IPS-20b (cell line): ENCODE measurements around the gene NXNL2.
A peak's percentile ranks its signal among the peaks of the same experiment; 100 is the strongest.

Experiments used
- H3K27ac ChIP-seq: one replicate; pipeline ENCODE4 v1.5.1; 2013; ENCODE audit warnings: low read length
- H3K27me3 ChIP-seq: 2 replicates; pipeline ENCODE4 v1.6.1; 2013; ENCODE audit warnings: mild to moderate bottlenecking, low read length, inconsistent platforms; ENCODE audit not compliant: insufficient read depth
- H3K36me3 ChIP-seq: 2 replicates; pipeline ENCODE4 v1.6.1; 2013; ENCODE audit warnings: low read depth, mild to moderate bottlenecking, inconsistent platforms, low read length, moderate library complexity; ENCODE audit not compliant: insufficient read depth
- H3K4me1 ChIP-seq: 2 replicates; pipeline ENCODE4 v1.6.1; 2013; ENCODE audit warnings: mild to moderate bottlenecking, control low read depth, inconsistent platforms, low read length, moderate library complexity; ENCODE audit not compliant: insufficient read depth
- H3K4me3 ChIP-seq: 2 replicates; pipeline ENCODE4 v1.5.1; 2013; ENCODE audit warnings: mild to moderate bottlenecking, low read length, inconsistent platforms
- H3K9ac ChIP-seq: 2 replicates; pipeline ENCODE4 v1.6.1; 2013; ENCODE audit warnings: low read depth, mild to moderate bottlenecking, inconsistent platforms, low read length, moderate library complexity
- H3K9me3 ChIP-seq: 2 replicates; pipeline ENCODE4 v1.6.1; 2013; ENCODE audit warnings: mild to moderate bottlenecking, low read depth, low read length, inconsistent platforms; ENCODE audit not compliant: insufficient read depth

NXNL2 gene

DNA sequence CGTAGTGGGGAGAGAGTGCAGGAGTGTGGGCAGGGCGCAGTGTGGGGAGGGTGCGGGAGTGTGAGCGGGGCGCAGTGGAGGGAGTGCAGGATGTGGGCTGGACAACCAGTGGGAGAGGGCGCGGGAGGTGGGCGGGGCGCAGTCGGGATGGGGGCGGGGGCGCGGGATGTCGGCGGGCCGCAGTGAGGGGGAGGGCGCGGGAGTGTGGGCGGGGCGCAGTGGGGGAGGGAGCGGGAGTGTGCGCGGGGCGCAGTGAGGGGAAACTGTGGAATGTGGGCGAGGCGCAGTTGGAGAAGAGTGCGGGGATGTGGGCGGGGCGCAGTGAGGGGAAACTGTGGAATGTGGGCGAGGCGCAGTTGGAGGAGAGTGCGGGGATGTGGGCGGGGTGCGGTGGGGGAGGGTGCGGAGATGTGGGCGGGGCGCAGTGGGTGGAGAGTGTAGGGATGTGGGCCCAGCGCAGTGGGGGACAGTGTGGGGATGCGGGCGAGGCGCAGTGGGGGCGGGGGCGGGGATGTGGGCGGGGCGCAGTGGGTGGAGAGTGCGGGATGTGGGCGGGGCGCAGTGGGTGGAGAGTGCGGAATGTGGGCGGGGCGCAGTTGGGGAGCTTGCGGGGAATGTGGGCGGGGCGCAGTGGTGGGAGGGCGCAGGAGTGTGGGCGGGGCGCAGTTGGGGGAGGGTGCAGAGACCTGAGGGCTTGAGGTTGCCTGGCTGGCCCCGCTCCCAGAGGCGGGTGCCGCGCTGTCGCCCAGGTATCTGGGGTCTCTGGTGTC is at the start of gene NXNL2:
Gene NXNL2 (plus strand): TSS at position 723 of the 770 bp plus-strand sequence. CDS start 257 bp downstream, outside the sequence.
- no peaks in the 10 kb centered on the region for H3K9me3 ChIP-seq
- peaks cover 11% of the 10 kb centered on the region for H3K4me1 ChIP-seq
- no peak within 1 kb of the TSS; the same call in 1 of the 2 replicates for H3K9ac ChIP-seq
- H3K27ac ChIP-seq = no peak within 1 kb of the TSS
- H3K36me3 ChIP-seq = no peaks in the 10 kb centered on the region
- H3K4me3 ChIP-seq = peak within 1 kb of the TSS; percentile 77
- H3K27me3 ChIP-seq = peaks cover 56% of the 10 kb centered on the region

DNA sequence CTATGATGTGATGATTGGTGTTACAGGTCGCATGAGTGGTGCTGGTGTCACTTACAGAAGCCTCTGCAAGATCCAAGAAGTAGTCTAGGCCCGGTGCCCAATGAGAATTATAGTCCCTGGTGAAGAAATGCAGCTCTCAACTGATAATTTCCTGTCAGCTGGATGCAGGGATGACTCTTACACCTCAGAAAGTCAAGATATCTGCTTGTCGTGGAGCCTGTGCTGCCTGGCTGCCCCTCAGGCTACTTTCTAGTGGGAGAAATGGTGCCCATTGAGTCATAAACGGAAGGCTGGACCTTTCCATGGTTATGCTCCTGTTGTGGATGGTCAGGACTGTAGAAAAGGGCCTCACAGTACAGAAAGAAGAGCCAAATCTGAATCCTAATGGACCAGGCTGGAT is 46.8 kb upstream of the NXNL2 start:
- Histone ChIP-seq H3K9me3 (no peaks in the 10 kb centered on the region), H3K36me3 (peaks cover 8% of the 10 kb centered on the region), H3K4me3 (no peak overlapping the region), H3K27ac (no peak overlapping the region), H3K4me1 (no peaks in the 10 kb centered on the region), H3K9ac (no peak overlapping the region), H3K27me3 (no peaks in the 10 kb centered on the region)

DNA sequence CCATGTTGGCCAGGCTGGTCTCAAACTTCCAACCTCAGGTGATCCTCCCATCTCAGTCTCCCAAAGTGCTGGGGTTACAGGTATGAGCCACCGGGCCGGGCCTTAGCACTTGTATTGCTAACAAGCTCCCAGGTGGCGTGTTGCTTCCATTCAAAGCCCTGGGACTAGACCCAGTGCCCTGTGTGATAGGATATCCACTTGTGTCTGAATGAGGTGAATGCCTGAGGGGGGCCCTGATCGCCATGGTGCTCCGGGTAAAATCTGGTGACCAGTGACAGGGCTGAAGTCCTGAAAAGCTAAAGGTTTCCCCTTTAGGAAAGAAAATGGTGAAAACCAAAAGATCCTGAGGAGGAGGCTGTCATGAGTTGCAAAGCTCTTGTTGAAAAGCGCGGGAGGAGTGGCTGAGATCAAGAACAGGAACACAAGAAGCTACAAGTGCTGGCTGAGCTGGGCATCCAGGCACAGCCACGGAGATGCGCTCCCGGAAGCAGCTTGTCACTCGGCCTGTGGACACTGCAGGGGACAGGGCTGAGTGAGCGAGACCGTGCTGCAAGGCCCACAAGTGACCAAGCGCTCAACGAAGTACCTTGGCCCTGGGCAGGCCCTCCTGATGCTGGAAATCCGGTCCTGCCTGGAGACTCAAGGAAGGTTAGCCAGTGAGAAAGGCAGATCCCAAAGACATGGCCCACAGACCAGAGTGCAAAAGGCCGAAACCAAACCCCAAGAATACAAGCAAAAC is 39.8 kb upstream of the NXNL2 start:
- Histone ChIP-seq H3K36me3 (no peaks in the 10 kb centered on the region), H3K27ac (no peak overlapping the region), H3K9ac (no peak overlapping the region), H3K4me3 (no peak overlapping the region), H3K4me1 (no peaks in the 10 kb centered on the region; the same call in 1 of the 2 replicates), H3K27me3 (no peaks in the 10 kb centered on the region), H3K9me3 (no peaks in the 10 kb centered on the region)

DNA sequence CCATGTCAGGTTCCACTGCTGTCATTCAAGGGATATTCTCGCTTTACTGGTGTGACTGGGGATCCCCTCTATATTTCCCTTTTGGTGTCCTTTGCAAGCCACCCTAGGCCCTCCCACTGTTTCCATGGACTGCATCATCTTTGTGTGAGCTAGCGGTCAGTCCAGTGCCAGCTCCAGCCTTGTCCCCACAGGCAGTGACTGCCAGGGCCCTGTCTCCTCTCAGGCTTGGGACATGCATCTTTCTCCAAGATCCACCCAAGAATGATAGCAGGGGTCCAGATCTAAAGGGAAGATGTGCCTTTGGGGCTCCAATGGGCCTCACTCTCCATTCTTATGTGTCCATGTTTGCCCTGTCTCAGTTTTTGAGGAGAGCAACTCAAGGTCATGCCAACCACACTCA is 37.8 kb upstream of the NXNL2 start:
- H3K9me3 ChIP-seq = no peaks in the 10 kb centered on the region
- H3K4me3 ChIP-seq = no peak overlapping the region
- H3K36me3 ChIP-seq = no peaks in the 10 kb centered on the region
- H3K27me3 ChIP-seq = no peaks in the 10 kb centered on the region
- H3K4me1 ChIP-seq = no peaks in the 10 kb centered on the region; the same call in 1 of the 2 replicates
- no peak overlapping the region for H3K9ac ChIP-seq
- H3K27ac ChIP-seq = no peak overlapping the region

DNA sequence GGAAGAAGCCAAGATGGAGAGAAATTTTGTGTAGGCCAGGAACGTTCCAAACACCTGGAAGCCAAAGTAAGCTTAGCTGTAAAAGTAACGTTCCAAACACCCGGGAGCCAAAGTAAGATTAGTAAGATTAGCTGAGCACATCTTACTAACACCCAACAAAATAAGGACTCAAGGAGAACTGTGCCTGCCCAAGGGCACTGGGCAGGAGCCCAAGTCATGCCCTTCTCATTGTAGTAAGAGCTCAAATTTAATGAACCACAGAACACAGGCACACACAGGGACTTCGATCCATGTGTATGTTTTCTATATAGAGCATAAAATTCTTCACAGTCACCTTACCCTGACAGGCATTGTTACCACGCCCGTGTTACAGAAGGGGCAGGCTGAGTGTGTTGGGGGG is 36.1 kb upstream of the NXNL2 start:
- no peak overlapping the region for H3K9ac ChIP-seq
- H3K9me3 ChIP-seq = no peaks in the 10 kb centered on the region
- no peaks in the 10 kb centered on the region for H3K36me3 ChIP-seq
- H3K4me1 ChIP-seq = peaks cover 3% of the 10 kb centered on the region; the same call in 1 of the 2 replicates
- H3K4me3 ChIP-seq = no peak overlapping the region
- H3K27me3 ChIP-seq = no peaks in the 10 kb centered on the region
- no peak overlapping the region for H3K27ac ChIP-seq

DNA sequence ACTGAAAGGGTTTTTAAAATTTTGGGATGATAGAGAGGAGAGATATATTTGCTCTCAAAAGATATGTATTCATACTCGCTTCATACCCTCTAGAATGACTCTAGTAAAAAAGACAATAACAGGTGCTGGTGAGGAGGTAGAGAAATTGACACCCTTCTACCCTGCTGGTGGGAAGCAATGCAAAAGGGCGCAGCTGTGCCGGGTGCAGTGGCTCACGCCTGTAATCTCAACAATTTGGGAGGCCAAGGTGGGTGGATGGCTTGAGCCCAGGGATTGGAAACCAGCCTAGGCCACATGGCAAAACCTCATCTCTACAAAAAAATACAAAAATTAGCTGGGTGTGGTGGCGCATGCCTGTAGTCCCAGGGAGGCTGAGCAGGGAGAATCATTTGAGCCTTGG is 33.9 kb upstream of the NXNL2 start:
- H3K9me3 ChIP-seq = no peaks in the 10 kb centered on the region

DNA sequence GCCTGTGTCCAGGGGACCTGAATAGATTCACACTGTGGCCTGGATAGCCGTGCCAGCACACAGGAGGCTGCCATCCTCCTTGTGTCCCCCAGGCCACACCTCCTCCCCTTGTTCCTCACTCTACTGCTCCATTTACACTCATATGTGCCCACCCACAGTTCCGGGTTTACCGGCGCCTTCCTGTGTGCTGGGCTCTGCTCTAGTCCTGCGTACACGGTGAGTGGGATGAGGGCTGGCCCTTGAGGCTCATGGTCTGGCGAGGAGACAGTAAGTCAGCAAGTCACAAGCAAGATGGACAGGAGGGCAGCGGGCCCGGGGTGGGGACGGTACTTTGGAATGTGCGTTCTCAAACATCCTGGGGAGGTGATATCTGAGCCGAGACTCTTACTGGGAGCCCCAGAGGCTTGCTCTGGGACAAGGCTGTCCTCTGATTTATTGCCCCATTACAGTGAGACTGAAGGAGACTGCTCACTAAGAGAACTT is 32.4 kb upstream of the NXNL2 start:
- peaks cover 3% of the 10 kb centered on the region; the same call in 1 of the 2 replicates for H3K4me1 ChIP-seq
- H3K9ac ChIP-seq = no peak overlapping the region
- no peaks in the 10 kb centered on the region for H3K27me3 ChIP-seq
- H3K27ac ChIP-seq = no peak overlapping the region
- no peaks in the 10 kb centered on the region for H3K9me3 ChIP-seq
- H3K36me3 ChIP-seq = no peaks in the 10 kb centered on the region
- H3K4me3 ChIP-seq = no peak overlapping the region

More for the DNA sequence above, 33.9 kb upstream of the NXNL2 start:
- Histone ChIP-seq H3K9ac (no peak overlapping the region), H3K4me1 (peaks cover 3% of the 10 kb centered on the region; the same call in 1 of the 2 replicates), H3K27me3 (no peaks in the 10 kb centered on the region), H3K27ac (no peak overlapping the region), H3K36me3 (no peaks in the 10 kb centered on the region), H3K4me3 (no peak overlapping the region)

DNA sequence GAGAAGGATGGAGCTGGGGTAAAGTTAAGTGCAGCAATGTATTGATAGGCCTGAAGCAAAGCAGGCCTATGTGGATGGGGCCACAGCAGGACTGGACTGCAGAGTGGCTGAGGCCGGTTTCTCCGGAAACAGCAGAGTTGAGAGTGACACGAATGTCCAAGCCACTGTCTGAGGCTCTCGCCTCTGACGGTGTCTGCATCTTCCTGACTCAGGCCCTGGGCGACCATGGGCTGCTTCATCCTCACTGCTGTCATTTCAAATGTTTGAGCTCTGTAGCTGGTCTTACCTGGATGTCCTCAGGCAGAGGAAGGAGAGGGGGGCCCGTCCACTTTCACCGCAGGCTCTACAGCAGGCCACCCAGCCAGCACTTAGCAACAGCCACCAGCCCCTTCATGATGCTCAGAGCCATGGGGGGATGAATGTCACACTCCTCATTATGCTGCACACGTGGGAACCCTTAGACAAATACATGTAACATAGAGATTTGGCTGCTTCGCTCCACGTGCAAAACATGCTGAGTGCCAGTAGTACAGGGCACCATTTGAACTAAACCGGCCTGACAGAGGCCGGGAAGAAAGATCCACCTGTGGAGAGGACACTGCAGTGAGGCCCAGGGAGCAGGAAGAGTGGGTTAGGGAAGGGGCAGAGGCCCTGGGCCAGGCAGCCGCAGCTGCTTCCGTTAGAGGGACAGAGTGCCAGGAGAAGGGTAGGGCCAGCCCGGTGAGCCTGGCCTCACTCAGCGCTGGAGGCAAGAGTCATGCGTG is 31.7 kb upstream of the NXNL2 start:
- Histone ChIP-seq H3K27me3 (no peaks in the 10 kb centered on the region), H3K9ac (no peak overlapping the region), H3K9me3 (no peaks in the 10 kb centered on the region), H3K36me3 (no peaks in the 10 kb centered on the region), H3K27ac (no peak overlapping the region), H3K4me3 (no peak overlapping the region), H3K4me1 (peaks cover 3% of the 10 kb centered on the region; the same call in 1 of the 2 replicates)

DNA sequence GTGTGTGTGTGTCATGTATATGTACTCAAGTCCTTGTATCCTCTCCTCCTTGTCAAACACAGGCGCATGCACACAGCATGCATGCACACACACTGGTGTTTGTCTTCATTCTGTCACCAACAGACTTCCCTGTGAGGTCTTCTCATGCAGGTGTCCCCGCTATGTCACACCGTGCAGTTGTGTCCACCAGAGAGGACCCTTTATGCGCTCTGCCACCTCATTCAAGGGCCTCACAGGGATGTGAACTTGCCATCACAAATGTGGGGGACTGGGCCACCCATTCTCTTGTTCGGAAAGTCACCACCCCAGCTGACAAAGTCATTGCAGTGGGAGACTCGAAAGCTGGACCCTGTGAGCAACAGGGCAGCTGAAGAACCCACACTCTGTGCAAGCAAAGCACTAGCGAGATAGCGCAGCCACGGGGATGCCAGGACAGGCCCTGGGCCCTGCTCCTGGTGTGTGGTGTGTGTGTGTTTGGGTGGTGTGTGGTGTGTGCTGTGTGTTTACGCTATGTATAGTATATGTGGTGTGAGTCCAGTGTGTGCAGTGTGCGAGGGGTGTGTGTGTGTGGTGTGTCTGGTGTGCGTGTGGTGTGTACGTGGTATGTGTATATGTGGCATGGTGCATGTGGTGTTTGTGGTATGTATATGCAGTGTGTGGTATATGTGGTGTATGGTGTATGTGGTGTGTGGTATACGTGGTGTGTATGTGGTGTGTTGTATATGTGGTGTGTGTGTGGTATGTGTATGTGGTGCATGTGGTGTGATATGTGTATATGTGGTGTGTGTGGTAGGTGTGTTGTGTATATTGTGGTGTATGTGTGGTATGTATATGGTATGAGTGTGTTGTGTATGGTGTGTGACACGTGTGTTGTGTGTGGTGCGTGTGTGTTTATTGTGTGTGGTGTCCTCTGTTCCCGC is 30.9 kb upstream of the NXNL2 start:
- Histone ChIP-seq H3K9me3 (peaks cover 8% of the 10 kb centered on the region; the same call in 1 of the 2 replicates), H3K9ac (no peak overlapping the region), H3K36me3 (no peaks in the 10 kb centered on the region), H3K27me3 (no peaks in the 10 kb centered on the region), H3K4me3 (no peak overlapping the region), H3K27ac (no peak overlapping the region), H3K4me1 (peaks cover 3% of the 10 kb centered on the region; the same call in 1 of the 2 replicates)

DNA sequence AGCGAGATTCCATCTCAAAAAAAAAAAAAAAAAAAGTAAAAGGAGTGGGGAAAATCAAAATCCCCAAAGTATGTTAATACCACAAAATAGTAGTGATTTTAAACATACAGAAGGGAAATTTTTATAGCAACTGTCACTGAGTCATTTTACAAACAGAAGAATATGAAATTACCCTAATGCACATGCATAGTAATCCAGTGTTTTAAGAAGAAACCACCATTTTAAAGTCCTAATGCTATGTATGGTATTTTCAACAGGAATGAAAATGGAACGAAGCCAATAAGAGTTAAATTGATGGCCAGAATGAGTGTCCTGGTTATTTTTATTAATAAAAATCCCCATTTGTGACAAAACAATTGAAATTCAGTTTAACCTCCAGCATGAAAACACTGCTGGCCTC is 26.7 kb upstream of the NXNL2 start:
- H3K4me3 ChIP-seq = no peak overlapping the region
- H3K4me1 ChIP-seq = no peaks in the 10 kb centered on the region

More for the DNA sequence above, 26.7 kb upstream of the NXNL2 start:
- H3K27ac ChIP-seq = no peak overlapping the region
- no peak overlapping the region for H3K9ac ChIP-seq
- peaks cover 8% of the 10 kb centered on the region; the same call in 1 of the 2 replicates for H3K9me3 ChIP-seq
- H3K27me3 ChIP-seq = no peaks in the 10 kb centered on the region
- no peaks in the 10 kb centered on the region for H3K36me3 ChIP-seq
